ENCODE measurements around the gene ULK2.
"Not testable (repeated sequence)": the region's sequence is repeated elsewhere in the genome, so short reads cannot be mapped to it uniquely, and the experiment has no call there.

The ULK2 gene

GRCh38 chr17:19868079-19868395 is 301 bp upstream of the ULK2 start:
- no peak for FAIRE-seq
- DNase-seq (ENCODE audit: insufficient read length, low spot score), result no peak

- FAIRE-seq (no peak), DNase-seq (ENCODE audit: insufficient read length, low spot score) (peak; percentile 84)
Observed at GRCh38 chr17:19867079-19867328, 732 bp downstream of the ULK2 start.

- no peak for FAIRE-seq
- DNase-seq (ENCODE audit: insufficient read length, low spot score), result no peak
Observed at GRCh38 chr17:19865021-19865420, 2.7 kb downstream of the ULK2 start.

GRCh38 chr17:19860647-19861177 is 7.0 kb downstream of the ULK2 start:
- not testable (repeated sequence) for FAIRE-seq; DNase-seq (ENCODE audit: insufficient read length, low spot score)

GRCh38 chr17:19857640-19858039 is 10.1 kb downstream of the ULK2 start:
- no peak for FAIRE-seq
- DNase-seq (ENCODE audit: insufficient read length, low spot score), result no peak

DNA sequence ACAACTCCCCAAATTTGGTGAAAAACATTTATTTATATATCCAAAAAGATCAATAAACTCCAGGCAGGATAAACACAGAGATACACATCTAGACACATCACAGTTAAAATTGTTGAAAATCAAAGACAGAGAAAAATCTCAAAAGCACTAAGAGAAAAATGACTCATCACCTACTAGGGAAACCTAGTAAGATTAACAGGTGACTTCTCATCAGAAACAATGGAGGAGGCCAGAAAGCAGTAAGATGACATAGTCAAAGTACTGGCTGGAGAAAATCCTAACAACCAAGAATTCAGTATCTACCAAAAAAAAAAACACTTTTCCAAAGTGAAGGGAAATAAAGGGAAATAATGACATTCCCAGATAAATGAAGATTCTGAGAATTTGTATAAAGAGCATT is 33.8 kb downstream of the ULK2 start:
- FAIRE-seq, result no peak
- no peak for DNase-seq (ENCODE audit: insufficient read length, low spot score)

- DNase-seq (ENCODE audit: insufficient read length, low spot score), result no peak
- FAIRE-seq, result peak; percentile 13
Observed at GRCh38 chr17:19830061-19830460, 37.7 kb downstream of the ULK2 start.

DNA sequence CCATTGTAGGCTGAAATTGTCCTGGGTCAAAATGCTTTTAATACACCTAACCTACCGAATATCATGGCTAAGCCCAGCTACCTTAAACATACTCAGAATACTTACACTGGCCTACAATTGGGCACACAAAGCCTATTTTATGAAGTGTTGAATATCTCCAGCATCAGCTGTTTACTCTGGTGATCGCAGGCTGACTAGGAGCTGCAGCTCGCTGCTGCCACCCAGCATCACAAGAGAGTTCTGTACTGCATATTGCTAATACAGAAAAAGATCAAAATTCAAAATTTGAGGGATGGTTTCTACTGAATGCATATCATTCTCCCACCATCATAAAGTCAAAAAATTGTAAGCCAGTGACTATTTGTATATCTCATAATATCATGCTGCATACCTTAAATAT is 55.3 kb downstream of the ULK2 start:
- DNase-seq (ENCODE audit: insufficient read length, low spot score), result no peak
- peak; percentile 46 for FAIRE-seq

GRCh38 chr17:19805006-19805405 is 62.7 kb downstream of the ULK2 start:
- DNase-seq (ENCODE audit: insufficient read length, low spot score) (no peak), FAIRE-seq (no peak)

- DNase-seq (ENCODE audit: insufficient read length, low spot score) (no peak), FAIRE-seq (no peak)
Observed at GRCh38 chr17:19800571-19800970, 67.2 kb downstream of the ULK2 start.

GRCh38 chr17:19799796-19800195 is 67.9 kb downstream of the ULK2 start:
- no peak for FAIRE-seq
- DNase-seq (ENCODE audit: insufficient read length, low spot score), result no peak

- DNase-seq (ENCODE audit: insufficient read length, low spot score) (no peak), FAIRE-seq (no peak)
Observed at GRCh38 chr17:19796457-19796856, 71.3 kb downstream of the ULK2 start.

DNA sequence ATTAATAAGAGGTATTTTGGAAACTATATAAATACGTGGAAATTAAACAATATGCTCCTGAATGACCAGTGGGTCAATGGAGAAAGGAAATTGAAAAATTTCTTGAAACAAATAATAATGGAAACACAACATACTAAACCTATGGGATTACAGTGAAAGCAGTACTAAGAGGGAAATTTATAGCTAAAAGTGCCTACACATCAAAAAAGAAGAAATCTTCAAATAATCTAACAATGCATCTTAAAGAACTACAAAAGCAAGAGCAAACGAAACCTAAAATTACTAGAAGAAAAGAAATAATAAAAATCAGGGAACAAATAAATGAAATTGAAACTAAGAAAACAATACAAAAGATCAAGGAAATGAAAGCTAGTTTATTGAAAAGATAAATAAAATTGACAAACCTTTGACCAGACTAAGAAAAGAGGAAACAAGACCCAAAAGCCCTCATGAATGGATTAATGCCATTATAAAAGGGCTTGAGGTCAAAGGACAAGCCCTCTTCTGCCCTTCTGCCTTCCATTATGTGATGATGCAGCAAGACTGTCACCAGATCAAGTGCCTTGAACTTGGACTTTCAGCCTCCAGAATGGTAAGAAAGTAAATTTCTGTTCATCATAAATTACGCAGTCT is 75.7 kb downstream of the ULK2 start:
- DNase-seq (ENCODE audit: insufficient read length, low spot score) (no peak), FAIRE-seq (no peak)

DNA sequence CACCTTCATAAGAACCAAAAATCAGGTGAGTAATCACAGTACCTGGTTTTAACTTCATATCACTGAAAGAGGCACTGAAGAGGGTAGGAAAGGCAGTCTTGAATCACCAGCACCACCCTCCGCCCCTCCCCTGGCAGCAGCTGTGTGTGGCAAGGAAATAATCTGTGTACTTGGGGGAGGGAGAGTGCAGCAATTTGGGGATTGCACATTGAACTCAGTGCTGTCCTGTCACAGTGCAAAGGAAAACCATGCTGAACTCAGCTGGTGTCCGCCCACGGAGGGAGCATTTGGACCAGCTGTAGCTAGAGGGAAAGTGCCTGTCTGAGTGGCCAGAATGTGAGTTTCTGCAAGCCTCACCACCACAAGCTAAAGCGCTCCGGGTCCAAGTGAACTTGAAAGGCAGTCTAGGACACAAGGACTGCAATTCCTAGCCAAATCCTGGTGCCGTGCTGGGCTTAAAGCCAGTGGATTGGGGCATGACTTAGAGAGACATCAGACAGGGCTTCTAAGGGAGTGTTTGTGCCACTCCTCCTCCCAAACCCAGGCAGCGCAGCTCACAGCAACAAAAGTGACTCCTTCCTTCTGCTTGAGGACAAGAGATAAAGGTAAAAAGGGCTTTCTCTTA is 79.9 kb downstream of the ULK2 start:
- FAIRE-seq, result no peak
- no peak for DNase-seq (ENCODE audit: insufficient read length, low spot score)

DNA sequence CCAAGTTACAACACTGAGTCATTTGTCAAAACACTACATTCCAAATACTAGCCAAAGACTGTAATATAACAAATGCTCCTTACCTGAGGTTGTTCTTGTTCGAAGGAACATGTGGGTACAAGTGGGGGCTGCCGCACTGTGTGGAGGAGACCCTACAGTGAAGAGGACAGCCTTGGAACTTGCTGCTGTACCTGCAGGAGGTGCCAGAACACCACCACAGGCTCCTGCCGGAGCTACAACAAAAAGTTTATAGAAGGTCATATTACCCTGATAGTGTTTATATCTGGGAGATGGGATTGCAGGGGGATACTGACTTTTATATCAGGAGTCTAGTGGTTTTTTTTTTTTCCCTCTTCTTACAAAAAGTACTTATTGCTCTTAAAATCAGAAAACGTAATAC is 81.9 kb downstream of the ULK2 start:
- FAIRE-seq (peak; percentile 42), DNase-seq (ENCODE audit: insufficient read length, low spot score) (no peak)

GRCh38 chr17:19781488-19782458 is 86.0 kb downstream of the ULK2 start:
- DNase-seq (ENCODE audit: insufficient read length, low spot score) (no peak), FAIRE-seq (peak; percentile 28)

GRCh38 chr17:19780846-19781245 is 86.9 kb downstream of the ULK2 start:
- no peak for FAIRE-seq
- no peak for DNase-seq (ENCODE audit: insufficient read length, low spot score)

- no peak for DNase-seq (ENCODE audit: insufficient read length, low spot score)
Observed at GRCh38 chr17:19773534-19773933, 94.2 kb downstream of the ULK2 start.

DNA sequence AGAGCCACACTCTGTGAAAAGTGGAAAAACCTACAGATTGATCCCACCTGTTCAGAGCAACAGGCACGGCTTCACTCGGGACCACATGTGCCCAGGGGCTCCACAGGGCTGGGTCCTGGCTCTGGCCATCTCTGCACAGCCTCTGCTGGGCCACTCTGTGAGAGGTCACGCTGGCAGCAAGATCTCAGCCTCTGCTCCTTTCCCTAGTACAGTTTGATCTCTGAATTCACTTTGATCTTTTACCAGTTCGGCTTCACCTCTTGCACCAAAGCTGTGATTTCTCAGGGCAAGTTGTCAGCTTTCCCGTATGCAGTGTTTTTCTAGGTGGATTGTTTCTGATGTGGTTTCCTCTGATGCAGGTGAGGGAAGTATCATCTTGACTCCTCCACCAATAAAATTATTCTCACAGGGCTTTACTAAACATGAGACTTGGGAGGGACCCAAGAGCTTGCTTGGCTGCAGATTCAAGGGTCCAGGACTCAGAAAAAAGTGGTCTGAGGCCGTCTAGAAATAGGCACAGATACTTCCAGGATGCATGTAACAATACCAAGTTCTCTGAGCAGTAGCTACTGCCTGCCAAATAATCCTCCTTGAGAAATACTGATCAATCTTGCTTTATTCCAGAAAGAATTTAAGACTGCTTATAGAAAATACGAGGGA is 95.6 kb downstream of the ULK2 start:
- DNase-seq (ENCODE audit: insufficient read length, low spot score), result no peak
- no peak for FAIRE-seq

More at GRCh38 chr17:19773534-19773933, 94.2 kb downstream of the ULK2 start:
- FAIRE-seq, result no peak

DNA sequence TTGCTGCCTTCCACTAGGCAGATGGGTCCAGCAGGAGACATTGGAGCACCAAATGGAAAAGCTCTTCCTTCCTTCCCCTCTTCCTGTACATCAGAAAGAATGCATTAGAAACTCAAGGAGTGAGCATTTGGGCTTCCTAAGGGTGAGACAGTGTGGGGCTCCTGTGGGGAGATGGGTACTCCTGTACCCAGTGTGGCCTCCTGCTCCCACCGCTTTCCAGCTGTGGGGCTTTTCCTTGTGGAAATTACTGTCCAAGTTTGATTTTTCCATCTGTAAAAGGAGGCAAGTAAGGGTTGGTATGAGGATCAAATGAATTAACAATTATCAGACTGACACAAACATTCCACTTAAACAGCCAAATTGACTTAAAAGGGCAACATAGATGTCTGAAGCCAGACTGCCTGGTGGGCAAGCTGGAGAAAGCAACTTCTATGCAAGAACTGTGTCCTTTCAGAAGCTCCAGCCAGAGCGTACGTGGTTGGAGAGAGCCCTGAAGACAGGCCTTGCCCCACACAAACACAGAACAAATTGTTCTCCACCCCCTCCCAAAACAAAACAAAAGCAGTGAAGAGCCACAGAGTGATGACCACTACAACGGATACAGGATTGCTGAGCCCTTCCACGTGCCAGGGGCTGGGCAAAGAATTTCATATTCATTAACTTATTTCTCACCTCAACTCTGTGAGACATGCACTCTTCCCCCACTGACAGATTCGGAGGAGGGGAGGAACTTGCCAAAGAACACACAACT is 96.6 kb downstream of the ULK2 start:
- DNase-seq (ENCODE audit: insufficient read length, low spot score) (no peak), FAIRE-seq (no peak)

Measured in HTR-8/SVneo (cell line).